Left forelimb (tissue), 1 donor: ENCODE measurements around the gene STK32B.
"Not testable (repeated sequence)": the region's sequence is repeated elsewhere in the genome, so short reads cannot be mapped to it uniquely, and the experiment has no call there.

Experiments used
- DNase-seq: peaks from one replicate; pipeline ENCODE4 v3.0.0-alpha.2; 2018; ENCODE audit warnings: low spot score

Gene STK32B

GRCh38 chr4:5260121-5260520 lies 208.8 kb downstream of the STK32B start:
- no peak for DNase-seq

GRCh38 chr4:5261866-5262265 lies 210.6 kb downstream of the STK32B start:
- no peak for DNase-seq

GRCh38 chr4:5266991-5267390 lies 215.7 kb downstream of the STK32B start:
- DNase-seq = no peak

GRCh38 chr4:5267408-5267807 lies 216.1 kb downstream of the STK32B start:
- DNase-seq = no peak

GRCh38 chr4:5276475-5277075 lies 225.3 kb downstream of the STK32B start:
- no peak for DNase-seq

GRCh38 chr4:5277079-5277478 lies 225.8 kb downstream of the STK32B start:
- DNase-seq = no peak

GRCh38 chr4:5278213-5278612 lies 226.9 kb downstream of the STK32B start:
- DNase-seq = no peak

GRCh38 chr4:5280069-5280468 lies 228.8 kb downstream of the STK32B start:
- not testable (repeated sequence) for DNase-seq

- DNase-seq = no peak
Observed at GRCh38 chr4:5280828-5281227, 229.5 kb downstream of the STK32B start.

- DNase-seq = no peak
Observed at GRCh38 chr4:5283837-5284236, 232.6 kb downstream of the STK32B start.

GRCh38 chr4:5284517-5284916 lies 233.2 kb downstream of the STK32B start:
- DNase-seq = no peak

GRCh38 chr4:5292101-5292500 lies 240.8 kb downstream of the STK32B start:
- no peak for DNase-seq

GRCh38 chr4:5298000-5298787 lies 246.9 kb downstream of the STK32B start:
- not testable (repeated sequence) for DNase-seq

GRCh38 chr4:5300283-5300682 lies 249.0 kb downstream of the STK32B start:
- no peak for DNase-seq

GRCh38 chr4:5307928-5308327 lies 256.6 kb downstream of the STK32B start:
- no peak for DNase-seq

GRCh38 chr4:5322321-5322720 lies 271.0 kb downstream of the STK32B start:
- no peak for DNase-seq

- no peak for DNase-seq
Observed at GRCh38 chr4:5330339-5330989, 279.2 kb downstream of the STK32B start.

- DNase-seq = no peak
Observed at GRCh38 chr4:5337731-5338130, 286.5 kb downstream of the STK32B start.

- DNase-seq = no peak
Observed at GRCh38 chr4:5338531-5338930, 287.3 kb downstream of the STK32B start.

- no peak for DNase-seq
Observed at GRCh38 chr4:5340991-5341451, 289.7 kb downstream of the STK32B start.

GRCh38 chr4:5341526-5341925 lies 290.2 kb downstream of the STK32B start:
- DNase-seq = no peak

GRCh38 chr4:5355846-5356245 lies 304.6 kb downstream of the STK32B start:
- no peak for DNase-seq

- DNase-seq = no peak
Observed at GRCh38 chr4:5357870-5358269, 306.6 kb downstream of the STK32B start.
